ENCODE data around the gene SAP30.

GRCh38 chr4:173357939-173358338, 12.8 kb upstream of the SAP30 start:
- no peak for TF ChIP-seq CTCF (IDR thresholded peaks at IDR 0.05)
- no peak for TF ChIP-seq POLR2A (IDR thresholded peaks at IDR 0.05)

Data from thyroid gland (tissue), 4 donors.